ENCODE results near the gene FXYD4. TPM values are rescaled to one million over a fixed set of nuclear protein-coding genes. Genes with fewer than 3 reads are reported as not detected.
A peak's percentile ranks its signal among the peaks of the same experiment; 100 is the strongest.

Gene FXYD4
- total RNA-seq, 2 experiments from 2014 or later = not detected

GRCh38 chr10:43424416-43424815 lies 53.0 kb downstream of the FXYD4 start:
- peaks cover 33% of the 10 kb centered on the region for H3K4me1 ChIP-seq (ENCODE audit: insufficient read depth, low read length, poor library complexity, severe bottlenecking)
- intact Hi-C loops (cut with micrococcal nuclease; ENCODE audit: unreplicated experiment) = no loop called here
- H3K36me3 ChIP-seq (ENCODE audit: insufficient read depth, low read length) = no peaks in the 10 kb centered on the region
- no peaks in the 10 kb centered on the region for H3K9me2 ChIP-seq (ENCODE audit: insufficient read depth, low read length)
- no peak overlapping the region for H2AFZ ChIP-seq (ENCODE audit: low read length)
- no peak for DNase-seq (ENCODE audit: low spot score)
- no peaks in the 10 kb centered on the region for H3K79me2 ChIP-seq (ENCODE audit: insufficient read depth, low read depth, low read length)
- POLR2A ChIA-PET = interaction anchor here (0.6 to 0.9 kb wide), 2 partner anchors 13 to 17 kb away, joined by 3 read pairs; no protein-coding TSS in a partner anchor
- H3K27ac ChIP-seq (ENCODE audit: low read depth, low read length, poor library complexity, severe bottlenecking) = no peak overlapping the region
- CTCF ChIA-PET (ENCODE audit: unreplicated experiment) = no interaction called here
- no peaks in the 10 kb centered on the region for H3K9me3 ChIP-seq (ENCODE audit: low read length)
- H3K4me3 ChIP-seq (ENCODE audit: low read depth, low read length, poor library complexity, severe bottlenecking) = no peak overlapping the region
- no peaks in the 10 kb centered on the region for H4K20me1 ChIP-seq (ENCODE audit: insufficient read depth, low read length)
- H3K4me2 ChIP-seq (ENCODE audit: low read length) = no peak overlapping the region
- TF ChIP-seq CTCF (conservative IDR thresholded peaks at IDR 0.05; ENCODE audit: low read length) (no peak), EZH2phosphoT487 (IDR thresholded peaks at IDR 0.05; ENCODE audit: borderline replicate concordance, low read depth, low read length) (no peak)
- BruUV-seq (replicated peaks) = no TSS peak

Small RNA genes within 50 kb of the gene (small RNA-seq; reads per million reads assigned to genes)
- not detected for gene RNU6ATAC11P
- gene SNORD3J = 0.68 reads per million, percentile 25 among the genes with 10 or more reads in this experiment

Other genes starting within 250 kb of the FXYD4 start
- gene CSGALNACT2, start 233.2 kb upstream of the FXYD4 start, total RNA-seq (2014; rRNA removed; shearing (Covaris generic)) = 13.2 and 16.7 TPM in 2 replicates
- gene CSGALNACT2, start 233.2 kb upstream of the FXYD4 start, total RNA-seq (2022) = 33.6 and 38.8 TPM in 2 replicates
- gene RASGEF1A, start 104.6 kb upstream of the FXYD4 start, total RNA-seq (2014; rRNA removed; shearing (Covaris generic)) = 0.06 and 0.36 TPM in 2 replicates
- gene RASGEF1A, start 104.6 kb upstream of the FXYD4 start, total RNA-seq (2022) = 0.35 and 0.55 TPM in 2 replicates
- gene HNRNPF, start 37.5 kb downstream of the FXYD4 start, total RNA-seq (2014; rRNA removed; shearing (Covaris generic)) = 280 and 354 TPM in 2 replicates
- 286 and 340 TPM in 2 replicates for gene HNRNPF, start 37.5 kb downstream of the FXYD4 start, total RNA-seq (2022)
- 6.5 and 8.1 TPM in 2 replicates for gene ZNF487, start 65.5 kb downstream of the FXYD4 start, total RNA-seq (2014; rRNA removed; shearing (Covaris generic))
- gene ZNF487, start 65.5 kb downstream of the FXYD4 start, total RNA-seq (2022) = 3.5 and 5.0 TPM in 2 replicates
- not detected in 2 replicates for gene ZNF239, start 203.0 kb downstream of the FXYD4 start, total RNA-seq (2014; rRNA removed; shearing (Covaris generic))
- not detected in 2 replicates for gene ZNF239, start 203.0 kb downstream of the FXYD4 start, total RNA-seq (2022)
- 2.9 and 9.9 TPM in 2 replicates for gene ZNF485, start 234.8 kb downstream of the FXYD4 start, total RNA-seq (2014; rRNA removed; shearing (Covaris generic))
- 6.4 and 7.9 TPM in 2 replicates for gene ZNF485, start 234.8 kb downstream of the FXYD4 start, total RNA-seq (2022)

Data from OCI-LY7 (cell line).